ENCODE results near the gene SPAAR.

DNA sequence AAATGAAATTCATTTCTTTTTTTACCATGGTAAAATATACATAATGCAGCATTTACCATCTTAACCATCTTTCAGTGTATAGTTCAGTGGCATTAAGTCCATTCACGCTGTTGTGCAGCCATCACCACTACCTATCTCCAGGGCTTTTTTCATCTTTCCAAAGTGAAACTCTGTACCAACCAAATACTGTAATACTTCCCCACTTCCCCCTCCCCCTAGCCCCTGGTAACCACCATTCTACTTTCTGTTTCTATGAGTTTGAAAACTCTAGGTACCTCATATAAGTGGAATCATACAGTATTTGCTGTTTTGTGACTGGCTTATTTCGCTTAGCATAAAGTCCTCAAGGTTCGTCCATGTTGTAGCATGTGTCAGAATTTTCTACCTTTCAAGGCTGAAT lies 23.4 kb downstream of the SPAAR start:
- TF ChIP-seq, protein P1, sequence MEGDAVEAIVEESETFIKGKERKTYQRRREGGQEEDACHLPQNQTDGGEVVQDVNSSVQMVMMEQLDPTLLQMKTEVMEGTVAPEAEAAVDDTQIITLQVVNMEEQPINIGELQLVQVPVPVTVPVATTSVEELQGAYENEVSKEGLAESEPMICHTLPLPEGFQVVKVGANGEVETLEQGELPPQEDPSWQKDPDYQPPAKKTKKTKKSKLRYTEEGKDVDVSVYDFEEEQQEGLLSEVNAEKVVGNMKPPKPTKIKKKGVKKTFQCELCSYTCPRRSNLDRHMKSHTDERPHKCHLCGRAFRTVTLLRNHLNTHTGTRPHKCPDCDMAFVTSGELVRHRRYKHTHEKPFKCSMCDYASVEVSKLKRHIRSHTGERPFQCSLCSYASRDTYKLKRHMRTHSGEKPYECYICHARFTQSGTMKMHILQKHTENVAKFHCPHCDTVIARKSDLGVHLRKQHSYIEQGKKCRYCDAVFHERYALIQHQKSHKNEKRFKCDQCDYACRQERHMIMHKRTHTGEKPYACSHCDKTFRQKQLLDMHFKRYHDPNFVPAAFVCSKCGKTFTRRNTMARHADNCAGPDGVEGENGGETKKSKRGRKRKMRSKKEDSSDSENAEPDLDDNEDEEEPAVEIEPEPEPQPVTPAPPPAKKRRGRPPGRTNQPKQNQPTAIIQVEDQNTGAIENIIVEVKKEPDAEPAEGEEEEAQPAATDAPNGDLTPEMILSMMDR (IDR thresholded peaks at IDR 0.05): no peak
- no peak for TF ChIP-seq POLR2A (IDR thresholded peaks at IDR 0.05)
- TF ChIP-seq POLR2AphosphoS5 (IDR thresholded peaks at IDR 0.05; ENCODE audit: insufficient read depth in 1 of 2, low read depth in 1 of 2): no peak
